Uterus (tissue), 2 donors: ENCODE measurements around the gene SERF2.

Experiments used
- POLR2A ChIP-seq, 2 donors: fragments of 450-650 bp; IDR thresholded peaks; one replicate each; pipeline ENCODE4 v1.6.1; 2016; ENCODE audit warnings: antibody characterized with exemption in 2 of 2, mild to moderate bottlenecking in 1 of 2, moderate library complexity in 1 of 2
- TF ChIP-seq, protein P1 (sequence below), 4 experiments: fragments of 200-600 bp in 2 of 4; fragments of 450-650 bp in 2 of 4; sonication (generic) in 2 of 4; IDR thresholded peaks; one replicate each; pipeline ENCODE4 v1.5.1; 2016 to 2019; ENCODE audit warnings: antibody characterized with exemption in 4 of 4, mild to moderate bottlenecking in 2 of 4, moderate library complexity in 1 of 4

DNA sequence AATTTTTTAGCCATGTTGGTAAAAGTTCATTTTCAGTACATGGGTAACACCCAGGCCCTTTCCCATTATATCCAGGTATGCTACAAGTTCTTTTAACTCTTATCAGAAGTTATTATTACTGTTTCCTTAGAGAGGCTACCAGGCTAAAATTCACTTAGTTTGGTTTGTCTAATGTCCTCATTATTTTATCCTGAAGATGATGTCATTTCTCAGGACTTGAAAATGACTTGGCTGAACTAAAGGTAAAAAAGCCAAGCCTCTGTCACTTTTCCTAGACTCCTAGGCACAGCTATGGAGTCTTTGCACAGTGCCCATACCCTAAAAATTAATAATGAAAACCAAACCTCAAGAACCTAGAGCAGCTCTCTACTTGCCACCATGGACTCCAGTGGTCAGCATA lies 19.5 kb upstream of the SERF2 start:
- TF ChIP-seq POLR2A (IDR thresholded peaks at IDR 0.05), result no peak
- TF ChIP-seq, protein P1, sequence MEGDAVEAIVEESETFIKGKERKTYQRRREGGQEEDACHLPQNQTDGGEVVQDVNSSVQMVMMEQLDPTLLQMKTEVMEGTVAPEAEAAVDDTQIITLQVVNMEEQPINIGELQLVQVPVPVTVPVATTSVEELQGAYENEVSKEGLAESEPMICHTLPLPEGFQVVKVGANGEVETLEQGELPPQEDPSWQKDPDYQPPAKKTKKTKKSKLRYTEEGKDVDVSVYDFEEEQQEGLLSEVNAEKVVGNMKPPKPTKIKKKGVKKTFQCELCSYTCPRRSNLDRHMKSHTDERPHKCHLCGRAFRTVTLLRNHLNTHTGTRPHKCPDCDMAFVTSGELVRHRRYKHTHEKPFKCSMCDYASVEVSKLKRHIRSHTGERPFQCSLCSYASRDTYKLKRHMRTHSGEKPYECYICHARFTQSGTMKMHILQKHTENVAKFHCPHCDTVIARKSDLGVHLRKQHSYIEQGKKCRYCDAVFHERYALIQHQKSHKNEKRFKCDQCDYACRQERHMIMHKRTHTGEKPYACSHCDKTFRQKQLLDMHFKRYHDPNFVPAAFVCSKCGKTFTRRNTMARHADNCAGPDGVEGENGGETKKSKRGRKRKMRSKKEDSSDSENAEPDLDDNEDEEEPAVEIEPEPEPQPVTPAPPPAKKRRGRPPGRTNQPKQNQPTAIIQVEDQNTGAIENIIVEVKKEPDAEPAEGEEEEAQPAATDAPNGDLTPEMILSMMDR (IDR thresholded peaks at IDR 0.05), result no peak
